AG10803 (cell line): Measurements from ENCODE around the gene DOCK4.

Experiments
- DNase-seq: peaks from one replicate; pipeline ENCODE4 v3.0.0; 2010; ENCODE audit warnings: low read depth
- H3K4me3 ChIP-seq: 2 replicates; pipeline ENCODE4 v1.5.1; 2011; ENCODE audit warnings: mild to moderate bottlenecking, low read length, control low read depth
- TF ChIP-seq, protein P1 (sequence below): conservative IDR thresholded peaks from 2 replicates; pipeline ENCODE4 v1.5.1; 2011; ENCODE audit warnings: mild to moderate bottlenecking, low read length, control low read depth, inconsistent platforms

Gene DOCK4

DNA sequence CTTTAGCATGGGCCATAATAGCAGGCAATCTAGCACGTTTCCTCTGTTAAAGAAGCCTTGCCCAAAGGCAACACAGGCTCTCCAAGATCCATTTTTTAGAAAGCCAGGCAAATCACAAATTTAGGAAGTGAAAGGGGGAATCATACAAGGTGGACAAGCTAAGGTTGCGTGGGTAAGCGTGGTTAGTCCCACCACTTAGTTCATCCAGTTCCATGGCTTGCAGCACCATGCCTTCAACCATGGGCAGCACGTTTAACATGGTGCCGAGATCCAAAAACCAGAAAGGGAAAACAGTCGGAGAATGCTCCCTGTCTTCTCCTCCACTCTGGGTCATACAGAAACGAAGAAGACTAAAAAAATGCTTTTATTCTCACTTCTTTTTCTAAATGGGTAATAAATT, 409.5 kb downstream of the DOCK4 start:
- no peak for DNase-seq
- TF ChIP-seq, protein P1, sequence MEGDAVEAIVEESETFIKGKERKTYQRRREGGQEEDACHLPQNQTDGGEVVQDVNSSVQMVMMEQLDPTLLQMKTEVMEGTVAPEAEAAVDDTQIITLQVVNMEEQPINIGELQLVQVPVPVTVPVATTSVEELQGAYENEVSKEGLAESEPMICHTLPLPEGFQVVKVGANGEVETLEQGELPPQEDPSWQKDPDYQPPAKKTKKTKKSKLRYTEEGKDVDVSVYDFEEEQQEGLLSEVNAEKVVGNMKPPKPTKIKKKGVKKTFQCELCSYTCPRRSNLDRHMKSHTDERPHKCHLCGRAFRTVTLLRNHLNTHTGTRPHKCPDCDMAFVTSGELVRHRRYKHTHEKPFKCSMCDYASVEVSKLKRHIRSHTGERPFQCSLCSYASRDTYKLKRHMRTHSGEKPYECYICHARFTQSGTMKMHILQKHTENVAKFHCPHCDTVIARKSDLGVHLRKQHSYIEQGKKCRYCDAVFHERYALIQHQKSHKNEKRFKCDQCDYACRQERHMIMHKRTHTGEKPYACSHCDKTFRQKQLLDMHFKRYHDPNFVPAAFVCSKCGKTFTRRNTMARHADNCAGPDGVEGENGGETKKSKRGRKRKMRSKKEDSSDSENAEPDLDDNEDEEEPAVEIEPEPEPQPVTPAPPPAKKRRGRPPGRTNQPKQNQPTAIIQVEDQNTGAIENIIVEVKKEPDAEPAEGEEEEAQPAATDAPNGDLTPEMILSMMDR: no peak
- no peak overlapping the region for H3K4me3 ChIP-seq

DNA sequence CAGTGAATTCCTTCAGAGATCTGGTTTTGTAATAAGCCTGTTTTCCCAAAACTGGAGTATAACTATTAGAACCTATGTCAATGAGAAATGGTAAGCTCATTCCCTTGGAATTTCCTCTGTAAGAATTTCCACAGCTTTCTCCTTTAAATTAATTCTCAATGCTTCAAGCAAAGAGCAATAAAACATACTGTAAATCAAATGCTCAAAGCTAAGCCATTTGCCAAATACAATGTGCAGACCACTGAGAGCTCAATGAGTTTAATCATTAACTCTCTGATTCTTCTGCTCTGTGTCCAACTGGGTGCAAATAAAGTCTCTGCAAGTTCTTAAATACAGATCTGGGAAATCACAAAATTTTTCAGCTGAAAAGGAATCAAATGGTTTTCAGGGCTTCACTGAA, 416.3 kb downstream of the DOCK4 start:
- H3K4me3 ChIP-seq: no peak overlapping the region
- peak; percentile 36 for DNase-seq
- TF ChIP-seq, protein P1: no peak

DNA sequence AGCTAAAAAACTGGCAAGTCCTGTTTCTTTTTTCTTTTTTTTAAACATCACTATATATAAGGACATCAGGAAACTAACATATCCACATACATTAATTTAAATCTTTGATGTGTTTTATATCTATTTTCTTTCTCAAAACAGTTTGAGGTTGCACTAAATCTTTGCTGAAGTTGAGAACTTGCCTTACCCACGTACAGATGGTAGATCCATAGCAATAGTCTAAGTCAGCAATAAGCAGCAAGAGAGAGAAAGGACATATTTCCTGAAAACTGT, 417.2 kb downstream of the DOCK4 start:
- no peak for DNase-seq
- H3K4me3 ChIP-seq: no peak overlapping the region
- TF ChIP-seq, protein P1: no peak

DNA sequence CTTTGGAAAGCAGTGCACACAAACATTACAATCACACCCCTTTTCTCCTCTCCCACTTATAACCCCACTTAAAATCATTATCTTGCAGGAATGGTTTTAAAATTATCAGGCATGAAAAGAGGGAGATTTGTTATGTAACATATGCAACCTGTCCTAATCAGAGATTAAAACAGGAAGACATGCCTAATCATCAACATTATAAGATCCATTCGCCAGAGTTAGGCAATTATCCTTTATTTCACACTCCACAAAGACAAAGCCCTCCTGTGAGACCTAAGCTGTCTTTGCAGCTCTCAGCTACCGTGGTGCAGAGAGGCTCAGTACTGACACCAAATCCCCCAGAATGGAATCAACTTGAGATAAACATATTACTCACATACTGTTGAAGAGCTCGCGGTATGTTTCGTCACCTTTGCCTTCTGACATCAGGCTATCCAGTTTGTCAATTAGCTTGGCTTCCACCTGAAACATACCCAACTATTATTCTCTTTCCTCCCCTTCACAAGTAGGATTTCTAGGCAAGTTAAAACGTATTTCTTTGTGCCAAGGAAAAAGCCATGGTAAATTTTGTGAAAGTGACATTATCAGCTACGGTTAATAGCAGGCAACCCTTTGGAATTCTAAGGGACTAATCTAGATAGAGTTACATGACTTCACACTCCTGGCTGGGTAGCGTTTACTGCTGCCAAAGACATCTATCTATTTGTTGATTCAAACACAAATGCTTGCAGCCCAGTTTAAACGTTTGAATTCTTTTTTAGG, 417.7 kb downstream of the DOCK4 start:
- TF ChIP-seq, protein P1: no peak
- no peak overlapping the region for H3K4me3 ChIP-seq
- DNase-seq: no peak

DNA sequence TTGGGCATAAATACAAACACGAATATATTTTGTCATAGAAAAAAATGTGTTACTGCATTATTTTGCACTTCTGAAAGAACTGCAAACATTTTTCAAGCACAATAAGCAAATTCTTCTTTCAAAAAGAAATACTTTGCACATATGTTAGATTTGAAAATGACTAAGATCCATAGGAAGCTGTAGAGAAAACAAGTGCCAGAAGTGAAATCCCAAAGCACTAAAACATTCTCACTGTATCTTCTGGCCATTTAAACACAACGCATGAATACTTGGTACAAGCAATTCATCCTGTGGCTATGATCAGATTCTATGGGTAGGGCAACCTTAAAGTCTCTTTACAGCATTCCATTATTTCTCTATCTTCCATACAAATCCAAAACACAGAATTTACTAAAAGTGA, 418.5 kb downstream of the DOCK4 start:
- peak; percentile 5 for DNase-seq
- no peak overlapping the region for H3K4me3 ChIP-seq
- TF ChIP-seq, protein P1: no peak

DNA sequence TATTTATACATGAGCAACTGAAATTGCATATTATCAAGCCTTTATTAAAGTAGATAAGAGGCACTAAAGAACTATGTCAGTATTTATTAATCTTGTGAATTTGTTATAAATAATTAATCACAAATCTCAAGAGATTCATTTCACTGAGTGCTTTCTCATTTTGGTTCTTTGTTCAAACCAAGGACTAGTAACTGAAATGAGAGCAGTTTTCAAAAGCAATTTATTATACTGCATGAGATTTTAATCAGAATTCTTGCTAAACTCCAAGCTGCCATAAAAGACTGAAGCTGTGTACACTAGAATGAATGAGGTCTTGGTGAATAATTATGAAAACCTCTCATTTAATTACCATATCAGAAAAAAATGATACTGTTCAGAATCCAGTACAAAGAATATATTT, 419.1 kb downstream of the DOCK4 start:
- TF ChIP-seq, protein P1: no peak
- no peak overlapping the region for H3K4me3 ChIP-seq
- DNase-seq: no peak

DNA sequence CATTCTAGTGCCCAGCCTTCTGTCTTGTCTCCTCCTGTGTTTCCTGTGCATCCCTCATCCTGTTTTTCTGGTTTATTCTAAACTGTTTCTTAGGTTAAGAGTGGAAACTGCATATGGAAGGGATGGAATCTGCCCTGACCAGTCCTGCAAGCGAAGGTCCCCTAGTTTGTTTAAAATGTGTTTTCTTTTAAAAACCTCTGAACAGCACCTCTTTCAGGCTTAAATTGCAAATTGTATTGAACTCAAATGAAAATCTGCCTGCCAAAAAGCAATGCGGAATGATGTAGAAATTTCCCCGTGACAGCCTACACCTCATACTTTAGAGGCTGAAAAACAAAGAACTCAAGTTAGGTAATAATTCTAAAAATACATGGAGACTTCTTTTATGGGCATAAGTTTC, 421.1 kb downstream of the DOCK4 start:
- TF ChIP-seq, protein P1: no peak
- no peak for DNase-seq
- no peak overlapping the region for H3K4me3 ChIP-seq
